ENCODE data around the gene THUMPD2. TPM values are rescaled to one million over a fixed set of nuclear protein-coding genes. Genes with fewer than 3 reads are reported as not detected.

Gene THUMPD2
- total RNA-seq, 1 donor from 2014 or later, result 5.0 TPM

DNA sequence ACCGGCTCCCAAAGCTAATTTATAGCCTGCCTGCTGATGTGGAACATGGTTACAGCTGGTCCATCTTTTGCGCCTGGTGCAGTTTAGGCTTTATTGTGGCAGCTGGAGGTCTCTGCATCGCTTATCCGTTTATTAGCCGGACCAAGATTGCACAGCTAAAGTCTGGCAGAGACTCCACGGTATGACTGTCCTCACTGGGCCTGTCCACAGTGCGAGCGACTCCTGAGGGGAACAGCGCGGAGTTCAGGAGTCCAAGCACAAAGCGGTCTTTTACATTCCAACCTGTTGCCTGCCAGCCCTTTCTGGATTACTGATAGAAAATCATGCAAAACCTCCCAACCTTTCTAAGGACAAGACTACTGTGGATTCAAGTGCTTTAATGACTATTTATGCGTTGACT is 62.0 kb downstream of the THUMPD2 start:
- Mint-ChIP-seq H3K36me3 (ENCODE audit: low read depth, unreplicated experiment) (no peaks in the 10 kb centered on the region), H3K27me3 (ENCODE audit: unreplicated experiment) (no peaks in the 10 kb centered on the region), H3K4me3 (ENCODE audit: unreplicated experiment) (no peak overlapping the region), H3K27ac (ENCODE audit: unreplicated experiment) (no peak overlapping the region), H3K9me3 (ENCODE audit: unreplicated experiment) (no peaks in the 10 kb centered on the region), H3K4me1 (ENCODE audit: unreplicated experiment) (no peaks in the 10 kb centered on the region)
- TF ChIP-seq, protein P1, sequence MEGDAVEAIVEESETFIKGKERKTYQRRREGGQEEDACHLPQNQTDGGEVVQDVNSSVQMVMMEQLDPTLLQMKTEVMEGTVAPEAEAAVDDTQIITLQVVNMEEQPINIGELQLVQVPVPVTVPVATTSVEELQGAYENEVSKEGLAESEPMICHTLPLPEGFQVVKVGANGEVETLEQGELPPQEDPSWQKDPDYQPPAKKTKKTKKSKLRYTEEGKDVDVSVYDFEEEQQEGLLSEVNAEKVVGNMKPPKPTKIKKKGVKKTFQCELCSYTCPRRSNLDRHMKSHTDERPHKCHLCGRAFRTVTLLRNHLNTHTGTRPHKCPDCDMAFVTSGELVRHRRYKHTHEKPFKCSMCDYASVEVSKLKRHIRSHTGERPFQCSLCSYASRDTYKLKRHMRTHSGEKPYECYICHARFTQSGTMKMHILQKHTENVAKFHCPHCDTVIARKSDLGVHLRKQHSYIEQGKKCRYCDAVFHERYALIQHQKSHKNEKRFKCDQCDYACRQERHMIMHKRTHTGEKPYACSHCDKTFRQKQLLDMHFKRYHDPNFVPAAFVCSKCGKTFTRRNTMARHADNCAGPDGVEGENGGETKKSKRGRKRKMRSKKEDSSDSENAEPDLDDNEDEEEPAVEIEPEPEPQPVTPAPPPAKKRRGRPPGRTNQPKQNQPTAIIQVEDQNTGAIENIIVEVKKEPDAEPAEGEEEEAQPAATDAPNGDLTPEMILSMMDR (IDR thresholded peaks at IDR 0.05; ENCODE audit: unreplicated experiment), result no peak
- DNase-seq (ENCODE audit: low spot score), result no peak

DNA sequence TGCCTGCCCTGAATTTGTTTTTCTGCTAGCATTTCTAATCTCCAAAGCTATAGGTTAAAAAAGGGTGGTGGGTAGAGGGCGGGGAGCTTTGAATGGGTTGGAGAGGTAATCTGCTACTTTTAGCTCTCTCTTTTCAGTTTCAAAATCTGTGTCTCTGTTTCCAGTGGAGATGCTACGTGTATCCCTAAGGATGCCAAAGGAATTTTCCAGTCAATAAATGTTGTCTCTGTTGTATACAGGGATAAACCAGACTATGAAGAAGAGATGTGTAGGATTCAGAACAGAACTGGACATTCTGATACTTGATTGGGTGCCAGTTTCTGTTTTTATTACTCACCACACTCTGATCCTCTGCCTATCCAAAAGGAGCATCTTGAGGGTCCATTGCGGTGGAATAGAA is 63.2 kb downstream of the THUMPD2 start:
- TF ChIP-seq, protein P1 (IDR thresholded peaks at IDR 0.05; ENCODE audit: unreplicated experiment), result no peak
- Mint-ChIP-seq H3K36me3 (ENCODE audit: low read depth, unreplicated experiment) (no peaks in the 10 kb centered on the region), H3K27ac (ENCODE audit: unreplicated experiment) (no peak overlapping the region), H3K27me3 (ENCODE audit: unreplicated experiment) (no peaks in the 10 kb centered on the region), H3K9me3 (ENCODE audit: unreplicated experiment) (no peaks in the 10 kb centered on the region), H3K4me1 (ENCODE audit: unreplicated experiment) (no peaks in the 10 kb centered on the region), H3K4me3 (ENCODE audit: unreplicated experiment) (no peak overlapping the region)
- DNase-seq (ENCODE audit: low spot score), result no peak

DNA sequence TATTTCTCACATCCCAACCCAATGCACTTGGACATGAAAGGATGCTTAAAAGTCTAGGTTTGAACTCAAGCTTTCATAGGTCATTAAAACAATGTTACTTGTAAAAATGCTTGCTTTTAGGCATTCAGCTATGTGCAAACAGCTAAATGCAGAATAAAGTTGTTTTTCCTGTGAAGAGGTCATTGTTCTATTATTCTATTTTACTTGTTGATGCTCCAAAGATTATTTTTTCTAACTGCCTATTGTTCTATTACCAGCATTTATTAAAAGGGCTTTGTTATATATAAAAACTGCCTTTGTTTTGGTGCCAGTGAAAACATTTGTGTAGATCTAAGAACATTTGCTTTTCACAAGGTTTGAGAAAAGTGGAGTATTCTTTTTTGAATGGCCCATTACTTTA is 64.0 kb downstream of the THUMPD2 start:
- H3K27me3 Mint-ChIP-seq (ENCODE audit: unreplicated experiment), result no peaks in the 10 kb centered on the region
- H3K27ac Mint-ChIP-seq (ENCODE audit: unreplicated experiment), result no peak overlapping the region
- H3K4me1 Mint-ChIP-seq (ENCODE audit: unreplicated experiment), result no peaks in the 10 kb centered on the region
- no peak for DNase-seq (ENCODE audit: low spot score)
- no peaks in the 10 kb centered on the region for H3K9me3 Mint-ChIP-seq (ENCODE audit: unreplicated experiment)
- TF ChIP-seq, protein P1 (IDR thresholded peaks at IDR 0.05; ENCODE audit: unreplicated experiment), result no peak
- no peaks in the 10 kb centered on the region for H3K36me3 Mint-ChIP-seq (ENCODE audit: low read depth, unreplicated experiment)
- no peak overlapping the region for H3K4me3 Mint-ChIP-seq (ENCODE audit: unreplicated experiment)

DNA sequence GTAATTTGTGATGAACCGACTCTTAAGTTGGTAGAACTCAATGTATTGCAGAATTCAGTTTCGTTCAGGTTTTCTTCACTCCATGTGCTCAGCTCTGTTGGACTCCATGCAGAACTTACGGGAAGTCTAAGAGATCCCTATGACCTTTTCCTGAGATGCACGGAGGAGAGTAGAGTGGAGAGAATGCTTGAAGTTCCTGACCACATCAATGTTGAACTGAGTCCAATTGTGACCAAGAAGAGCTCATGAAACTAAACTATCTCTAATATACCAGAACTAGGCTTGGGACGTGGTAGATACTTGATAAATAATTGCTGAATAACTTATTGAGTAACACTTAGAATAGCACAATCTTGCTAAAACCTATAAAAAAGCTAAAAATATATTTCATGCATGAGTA is 66.1 kb downstream of the THUMPD2 start:
- H3K27ac Mint-ChIP-seq (ENCODE audit: unreplicated experiment), result no peak overlapping the region
- no peaks in the 10 kb centered on the region for H3K9me3 Mint-ChIP-seq (ENCODE audit: unreplicated experiment)
- peaks cover 2% of the 10 kb centered on the region for H3K36me3 Mint-ChIP-seq (ENCODE audit: low read depth, unreplicated experiment)
- peaks cover 2% of the 10 kb centered on the region for H3K27me3 Mint-ChIP-seq (ENCODE audit: unreplicated experiment)
- H3K4me1 Mint-ChIP-seq (ENCODE audit: unreplicated experiment), result no peaks in the 10 kb centered on the region
- no peak overlapping the region for H3K4me3 Mint-ChIP-seq (ENCODE audit: unreplicated experiment)
- DNase-seq (ENCODE audit: low spot score), result no peak
- TF ChIP-seq, protein P1 (IDR thresholded peaks at IDR 0.05; ENCODE audit: unreplicated experiment), result no peak

DNA sequence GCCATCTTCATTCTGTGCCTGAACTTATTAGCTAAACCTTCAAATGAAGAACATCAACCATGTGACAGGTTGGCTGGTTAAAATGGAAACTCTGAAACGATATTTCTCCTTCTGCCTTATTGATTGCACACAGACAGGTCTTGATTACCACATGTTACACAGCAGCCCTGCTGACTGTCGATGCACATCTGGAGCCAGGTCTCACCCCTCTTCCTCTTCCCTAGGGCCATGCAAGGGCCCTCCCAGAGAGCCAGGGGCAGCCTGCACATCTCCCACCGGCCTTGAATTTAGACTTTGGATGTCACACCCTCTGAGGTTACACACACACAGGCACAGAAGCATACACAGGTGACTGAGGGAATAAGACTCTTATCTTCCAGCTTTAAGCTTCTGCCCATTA is 68.3 kb downstream of the THUMPD2 start:
- Mint-ChIP-seq H3K4me1 (ENCODE audit: unreplicated experiment) (no peaks in the 10 kb centered on the region), H3K4me3 (ENCODE audit: unreplicated experiment) (no peak overlapping the region), H3K27ac (ENCODE audit: unreplicated experiment) (no peak overlapping the region), H3K27me3 (ENCODE audit: unreplicated experiment) (peaks cover 3% of the 10 kb centered on the region), H3K9me3 (ENCODE audit: unreplicated experiment) (no peaks in the 10 kb centered on the region), H3K36me3 (ENCODE audit: low read depth, unreplicated experiment) (peaks cover 5% of the 10 kb centered on the region)
- TF ChIP-seq, protein P1 (IDR thresholded peaks at IDR 0.05; ENCODE audit: unreplicated experiment), result no peak
- DNase-seq (ENCODE audit: low spot score), result no peak
